SK-N-SH (cell line): Measurements from ENCODE around the gene VEGFA. TPM values are rescaled to one million over a fixed set of nuclear protein-coding genes. Genes with fewer than 3 reads are reported as not detected.

Experiments
- CTCF ChIA-PET: fragments of 300-600, 350-600 bp; formaldehyde crosslinking; extraction: SDS; loops from one replicate; lab custom pipeline; 2021; lab: Yijun Ruan, JAX
- POLR2A ChIA-PET: fragments of 350-600 bp; sonication (Branson Sonifier 250); formaldehyde crosslinking; extraction: SDS; loops from one replicate; lab custom pipeline; 2020; ENCODE audit warnings: antibody characterized with exemption, inconsistent platforms; lab: Yijun Ruan, JAX
- DNase-seq: peaks from one replicate; pipeline ENCODE4 v3.0.0; 2012
- H2AFZ ChIP-seq: fragments of 200-600 bp; sonication (generic); 2 replicates; pipeline ENCODE4 v1.8.1; 2016; ENCODE audit warnings: antibody characterized with exemption, mild to moderate bottlenecking, low read depth
- H3F3A ChIP-seq: fragments of 200-600 bp; sonication (generic); replicated peaks from 2 replicates; pipeline ENCODE3; 2016; ENCODE audit warnings: antibody characterized with exemption, mild to moderate bottlenecking; ENCODE audit not compliant: insufficient read depth
- H3K27ac ChIP-seq, 2 experiments: fragments of 200-500 bp in 1 of 2; fragments of 200-600 bp in 1 of 2; sonication (Bioruptor generic) in 1 of 2; sonication (generic), shearing (Covaris generic) in 1 of 2; 2 replicates each; pipeline versions ENCODE4 v1.5.1 to v1.6.1; 2014 to 2016; ENCODE audit warnings: low read depth in 2 of 2, inconsistent platforms in 1 of 2, low read length in 1 of 2, mild to moderate bottlenecking in 1 of 2, mixed read lengths in 1 of 2
- H3K27me3 ChIP-seq: fragments of 200-600 bp; sonication (generic), shearing (Covaris generic); 2 replicates; pipeline ENCODE4 v1.6.1; 2016; ENCODE audit warnings: mixed run types; ENCODE audit not compliant: insufficient read depth
- H3K36me3 ChIP-seq, 2 experiments: fragments of 200-500 bp in 1 of 2; fragments of 200-600 bp in 1 of 2; sonication (Bioruptor generic) in 1 of 2; sonication (generic) in 1 of 2; replicated peaks in 1 of 2; 2 replicates each; pipeline versions ENCODE3 to v1.5.1; 2014 to 2016; ENCODE audit warnings: low read length in 1 of 2, mild to moderate bottlenecking in 1 of 2; ENCODE audit not compliant: insufficient read depth in 2 of 2, control insufficient read depth in 1 of 2
- H3K4me1 ChIP-seq, 2 experiments: fragments of 200-500 bp in 1 of 2; fragments of 200-600 bp in 1 of 2; sonication (Bioruptor generic) in 1 of 2; sonication (generic), shearing (Covaris generic) in 1 of 2; 2 replicates each; pipeline versions ENCODE4 v1.5.1 to v1.6.1; 2014 to 2016; ENCODE audit warnings: low read depth in 1 of 2, low read length in 1 of 2, mixed run types in 1 of 2; ENCODE audit not compliant: insufficient read depth in 2 of 2, control insufficient read depth in 1 of 2
- H3K4me2 ChIP-seq: fragments of 200-600 bp; sonication (generic), shearing (Covaris generic); 2 replicates; pipeline ENCODE4 v1.6.1; 2017; ENCODE audit warnings: mixed run types
- H3K4me3 ChIP-seq, 2 experiments: fragments of 200-500 bp in 1 of 2; fragments of 200-600 bp in 1 of 2; sonication (Bioruptor generic) in 1 of 2; sonication (generic), shearing (Covaris generic) in 1 of 2; 2 replicates each; pipeline versions ENCODE4 v1.5.1 to v1.8.1; 2014 to 2016; ENCODE audit warnings: low read depth in 2 of 2, inconsistent platforms in 1 of 2, low read length in 1 of 2, mild to moderate bottlenecking in 1 of 2, mixed read lengths in 1 of 2, moderate library complexity in 1 of 2
- H3K79me2 ChIP-seq: fragments of 200-600 bp; sonication (generic); 2 replicates; pipeline ENCODE4 v1.8.1; 2017; ENCODE audit warnings: mild to moderate bottlenecking; ENCODE audit not compliant: insufficient read depth
- H3K9ac ChIP-seq: fragments of 200-600 bp; sonication (generic); 2 replicates; pipeline ENCODE4 v1.6.1; 2017; ENCODE audit warnings: mixed run types
- H3K9me2 ChIP-seq: fragments of 200-600 bp; sonication (generic); 2 replicates; pipeline ENCODE4 v1.6.1; 2017; ENCODE audit warnings: mixed run types
- H3K9me3 ChIP-seq: fragments of 200-600 bp; sonication (generic); 2 replicates; pipeline ENCODE4 v1.6.1; 2017; ENCODE audit warnings: mixed run types, mild to moderate bottlenecking, moderate library complexity
- H4K20me1 ChIP-seq: fragments of 200-600 bp; sonication (generic); 2 replicates; pipeline ENCODE4 v1.6.1; 2017; ENCODE audit warnings: mild to moderate bottlenecking, mixed run types; ENCODE audit not compliant: insufficient read depth
- CTCF ChIP-seq: fragments of 200-600 bp; sonication (generic); IDR thresholded peaks from 2 replicates; pipeline ENCODE4 v1.6.1; 2017; ENCODE audit warnings: antibody characterized with exemption, mild to moderate bottlenecking, moderate library complexity
- ELF1 ChIP-seq: IDR thresholded peaks from 2 replicates; pipeline ENCODE4 v1.4.0; 2012
- EZH2phosphoT487 ChIP-seq: fragments of 200-600 bp; sonication (generic); IDR thresholded peaks from 2 replicates; pipeline ENCODE4 v1.6.1; 2017; ENCODE audit warnings: low read depth, mixed run types, mild to moderate bottlenecking, antibody characterized with exemption, moderate library complexity, borderline replicate concordance
- FOSL2 ChIP-seq: IDR thresholded peaks from 2 replicates; pipeline ENCODE4 v1.4.0; 2012; ENCODE audit warnings: low read depth, mild to moderate bottlenecking, moderate library complexity, borderline replicate concordance
- FOXM1 ChIP-seq: IDR thresholded peaks from 2 replicates; pipeline ENCODE4 v1.4.0; 2012; ENCODE audit warnings: low read depth, mild to moderate bottlenecking
- IRF3 ChIP-seq: fragments of 150-350 bp; IDR thresholded peaks from 2 replicates; pipeline ENCODE4 v1.6.1; 2016; ENCODE audit warnings: mild to moderate bottlenecking, low read depth, low read length
- JUND ChIP-seq: IDR thresholded peaks from 2 replicates; pipeline ENCODE4 v1.4.0; 2012
- MAX ChIP-seq: IDR thresholded peaks from 2 replicates; pipeline ENCODE4 v1.4.0; 2012; ENCODE audit warnings: low read depth
- MEF2A ChIP-seq: IDR thresholded peaks from 2 replicates; pipeline ENCODE4 v1.4.0; 2012; ENCODE audit warnings: low read depth, borderline replicate concordance
- MXI1 ChIP-seq: IDR thresholded peaks from 2 replicates; pipeline ENCODE4 v1.6.1; 2012; ENCODE audit warnings: mild to moderate bottlenecking, low read depth, low read length, improper control_type of control experiment
- NRF1 ChIP-seq: IDR thresholded peaks from 2 replicates; pipeline ENCODE4 v1.6.1; 2012; ENCODE audit warnings: low read depth, mild to moderate bottlenecking, low read length
- PBX3 ChIP-seq: IDR thresholded peaks from 2 replicates; pipeline ENCODE4; 2012
- POLR2AphosphoS5 ChIP-seq: IDR thresholded peaks from 2 replicates; pipeline ENCODE4 v1.6.1; 2012; ENCODE audit warnings: low read depth, low read length
- RAD21 ChIP-seq: IDR thresholded peaks from 2 replicates; pipeline ENCODE4 v1.6.1; 2012; ENCODE audit warnings: mild to moderate bottlenecking, low read length
- SIN3A ChIP-seq: IDR thresholded peaks from 2 replicates; pipeline ENCODE4 v1.6.1; 2012; ENCODE audit warnings: low read depth, mild to moderate bottlenecking, low read length, moderate library complexity, borderline replicate concordance
- SMC3 ChIP-seq: IDR thresholded peaks from 2 replicates; pipeline ENCODE4 v1.6.1; 2012; ENCODE audit warnings: low read depth, low read length, improper control_type of control experiment
- TAF1 ChIP-seq: IDR thresholded peaks from 2 replicates; pipeline ENCODE4 v1.6.1; 2012; ENCODE audit warnings: low read depth, mild to moderate bottlenecking, low read length, moderate library complexity, borderline replicate concordance
- USF1 ChIP-seq: IDR thresholded peaks from 2 replicates; pipeline ENCODE4 v1.4.0; 2012; ENCODE audit warnings: low read depth, borderline replicate concordance
- USF2 ChIP-seq: fragments of 150-350 bp; IDR thresholded peaks from 2 replicates; pipeline ENCODE4 v1.6.1; 2017; ENCODE audit warnings: antibody characterized with exemption, low read length, low read depth, borderline replicate concordance
- YY1 ChIP-seq: IDR thresholded peaks from 2 replicates; pipeline ENCODE4 v1.4.0; 2012; ENCODE audit warnings: low read depth, mild to moderate bottlenecking
- WGBS: methylation state at CpG from one replicate; pipeline ENCODE4 v1.1.6; 2017; ENCODE audit warnings: low lambda C conversion rate; 5-methylcytosine and 5-hydroxymethylcytosine counted together
- polyA plus RNA-seq, 3 experiments: library from polyadenylated mRNA; depleted of rRNA; stranded (reverse); fragments of >200 nt; gene quantifications; 2 replicates each; pipeline ENCODE4 v1.2.3, GENCODE V29; 2012

Gene VEGFA
- polyA plus RNA-seq, 1 of the 3 experiments (the other 2 are of a cell fraction), result 81.0 TPM

- no peaks in the 10 kb centered on the region for H3K9me2 ChIP-seq
- no peaks in the 10 kb centered on the region for H3F3A ChIP-seq
- H3K27ac ChIP-seq, result no peak overlapping the region
- 86% methylated on average over 7 of the region's 9 CpGs for WGBS
- DNase-seq, result no peak
- ChIA-PET POLR2A (interaction anchor here (1.4 kb wide), 1 partner anchor 13 kb away, joined by 4 read pairs; no protein-coding TSS in a partner anchor), CTCF (interaction anchor here (0.7 to 2.0 kb wide), 6 partner anchors 20 to 285 kb away, joined by 3 to 10 read pairs (median 3); no protein-coding TSS in a partner anchor)
- no peak overlapping the region for H2AFZ ChIP-seq
- no peaks in the 10 kb centered on the region for H4K20me1 ChIP-seq
- TF ChIP-seq YY1, result no peak
- TF ChIP-seq USF2, result no peak
- TF ChIP-seq EZH2phosphoT487, result no peak
- TF ChIP-seq IRF3, result no peak
- no peak for TF ChIP-seq PBX3
- TF ChIP-seq MXI1, result no peak
- TF ChIP-seq JUND, result no peak
- TF ChIP-seq ELF1, result no peak
- no peak for TF ChIP-seq NRF1
- no peak for TF ChIP-seq TAF1
- no peak for TF ChIP-seq USF1
- no peak for TF ChIP-seq SIN3A
- no peak for TF ChIP-seq MAX
- no peaks in the 10 kb centered on the region for H3K27me3 ChIP-seq
- no peak overlapping the region for H3K4me3 ChIP-seq
- H3K9me3 ChIP-seq, result no peaks in the 10 kb centered on the region
- H3K4me1 ChIP-seq, result peaks cover 0 to 11% of the 10 kb centered on the region in 2 experiments; a peak in 2 of 4 replicates
- H3K79me2 ChIP-seq, result no peaks in the 10 kb centered on the region
- no peak overlapping the region for H3K9ac ChIP-seq
- H3K36me3 ChIP-seq, result no peaks in the 10 kb centered on the region
- no peak overlapping the region for H3K4me2 ChIP-seq
These were observed 23.8 kb downstream of the VEGFA start for GRCh38 chr6:43793875-43794242.

GRCh38 chr6:43795421-43795820 is 25.4 kb downstream of the VEGFA start:
- no peaks in the 10 kb centered on the region for H4K20me1 ChIP-seq
- no peak overlapping the region for H3K4me2 ChIP-seq
- ChIA-PET POLR2A (no interaction called here), CTCF (interaction anchor here (0.9 to 2.0 kb wide), 2 partner anchors 21 to 26 kb away, joined by 4 to 10 read pairs; partner anchors contain the start of gene VEGFA)
- H3K9ac ChIP-seq, result no peak overlapping the region
- H3K27ac ChIP-seq, result no peak overlapping the region
- no peaks in the 10 kb centered on the region for H3F3A ChIP-seq
- 85% methylated on average over 8 of the region's 8 CpGs for WGBS
- DNase-seq, result no peak
- H3K4me1 ChIP-seq, result peaks cover 0 to 23% of the 10 kb centered on the region in 2 experiments; a peak in 2 of 4 replicates
- H3K4me3 ChIP-seq, result no peak overlapping the region
- H2AFZ ChIP-seq, result no peak overlapping the region
- no peaks in the 10 kb centered on the region for H3K9me2 ChIP-seq
- H3K9me3 ChIP-seq, result no peaks in the 10 kb centered on the region
- no peaks in the 10 kb centered on the region for H3K79me2 ChIP-seq
- no peaks in the 10 kb centered on the region for H3K27me3 ChIP-seq
- H3K36me3 ChIP-seq, result no peaks in the 10 kb centered on the region
- TF ChIP-seq FOXM1, result no peak
- no peak for TF ChIP-seq MEF2A
- TF ChIP-seq TAF1, result no peak
- no peak for TF ChIP-seq CTCF
- TF ChIP-seq RAD21, result no peak
- TF ChIP-seq POLR2AphosphoS5, result no peak
- TF ChIP-seq USF1, result no peak
- TF ChIP-seq SMC3, result no peak
- no peak for TF ChIP-seq FOSL2
